WTC11 (cell line): ENCODE results near the gene CNGA4. TPM values are rescaled to one million over a fixed set of nuclear protein-coding genes. Genes with fewer than 3 reads are reported as not detected.

Experiments
- ATAC-seq: fragments of 200-7000 bp; cut with Tn5 transposase; 2 replicates; pipeline ENCODE4 v1.10.0; 2021; ENCODE audit warnings: mild to moderate bottlenecking, moderate library complexity
- CTCF ChIA-PET: fragments of 300-600 bp; sonication (Branson Sonifier 250); formaldehyde crosslinking; loops from one replicate; lab custom pipeline; 2021; ENCODE audit warnings: antibody characterized with exemption; lab: Charles Lee
- POLR2A ChIA-PET: fragments of 350-600 bp; sonication (Branson Sonifier 250); formaldehyde crosslinking; loops from one replicate; lab custom pipeline; 2021; ENCODE audit warnings: antibody characterized with exemption; lab: Charles Lee
- DNase-seq: peaks from one replicate; pipeline ENCODE4 v3.0.0; 2021; ENCODE audit warnings: low spot score
- H3K27ac Mint-ChIP-seq: 2 replicates; pipeline ENCODE4 v1.8.0; 2021; ENCODE audit warnings: mixed read lengths
- H3K27me3 Mint-ChIP-seq: 2 replicates; pipeline ENCODE4 v1.8.0; 2021; ENCODE audit warnings: low read depth, mild to moderate bottlenecking, moderate library complexity, mixed read lengths
- H3K36me3 Mint-ChIP-seq: 2 replicates; pipeline ENCODE4 v1.8.0; 2021; ENCODE audit warnings: mixed read lengths
- H3K4me1 Mint-ChIP-seq: 2 replicates; pipeline ENCODE4 v1.8.0; 2022; ENCODE audit warnings: mixed read lengths
- H3K4me3 Mint-ChIP-seq: 2 replicates; pipeline ENCODE4 v1.8.0; 2021; ENCODE audit warnings: mild to moderate bottlenecking, moderate library complexity, mixed read lengths
- H3K9me3 Mint-ChIP-seq: 2 replicates; pipeline ENCODE4 v1.8.0; 2021; ENCODE audit warnings: mixed read lengths
- ARID4B ChIP-seq: sonication (generic); formaldehyde crosslinking; IDR thresholded peaks from 2 replicates; pipeline ENCODE4 v1.8.0; 2023; ENCODE audit warnings: missing genetic modification reagents, mild to moderate bottlenecking, borderline replicate concordance
- CTCF ChIP-seq: fragments of 200-600 bp; IDR thresholded peaks from 2 replicates; pipeline ENCODE4 v1.8.0; 2022; ENCODE audit warnings: antibody characterized with exemption
- ERG ChIP-seq: fragments of 250-450 bp; sonication (Bioruptor Pico); IDR thresholded peaks from 2 replicates; pipeline ENCODE4 v1.8.0; 2021; ENCODE audit warnings: mild to moderate bottlenecking
- FOXP1 ChIP-seq: sonication (generic); formaldehyde crosslinking; IDR thresholded peaks from 2 replicates; pipeline ENCODE4 v1.8.0; 2022; ENCODE audit warnings: missing genetic modification reagents, mild to moderate bottlenecking, moderate library complexity, borderline replicate concordance
- GABPB1 ChIP-seq: sonication (generic); formaldehyde crosslinking; IDR thresholded peaks from 2 replicates; pipeline ENCODE4 v1.8.1; 2023; ENCODE audit warnings: mild to moderate bottlenecking, missing genetic modification reagents
- HMGA2 ChIP-seq: fragments of 250-450 bp; sonication (Bioruptor Pico); IDR thresholded peaks from 2 replicates; pipeline ENCODE4 v1.4.0; 2021; ENCODE audit warnings: mild to moderate bottlenecking, moderate library complexity
- MAX ChIP-seq: sonication (generic); formaldehyde crosslinking; IDR thresholded peaks from 2 replicates; pipeline ENCODE4 v1.8.0; 2022; ENCODE audit warnings: mild to moderate bottlenecking, missing genetic modification reagents
- MLX ChIP-seq: sonication (generic); formaldehyde crosslinking; IDR thresholded peaks from 2 replicates; pipeline ENCODE4 v1.8.1; 2023; ENCODE audit warnings: mild to moderate bottlenecking, missing genetic modification reagents, moderate library complexity
- NFYB ChIP-seq: sonication (generic); formaldehyde crosslinking; conservative IDR thresholded peaks from 2 replicates; pipeline ENCODE4 v1.8.0; 2022; ENCODE audit warnings: low read depth, missing genetic modification reagents
- NR2C2 ChIP-seq: sonication (generic); formaldehyde crosslinking; IDR thresholded peaks from 2 replicates; pipeline ENCODE4 v1.8.0; 2022; ENCODE audit warnings: mild to moderate bottlenecking, missing genetic modification reagents
- STAT6 ChIP-seq: sonication (generic); formaldehyde crosslinking; conservative IDR thresholded peaks from 2 replicates; pipeline ENCODE4 v1.8.1; 2023; ENCODE audit warnings: mild to moderate bottlenecking, low read depth, missing genetic modification reagents, moderate library complexity
- TEAD1 ChIP-seq: sonication (generic); formaldehyde crosslinking; IDR thresholded peaks from 2 replicates; pipeline ENCODE4 v1.8.0; 2022; ENCODE audit warnings: mild to moderate bottlenecking, missing genetic modification reagents
- TEAD4 ChIP-seq: sonication (generic); formaldehyde crosslinking; IDR thresholded peaks from 2 replicates; pipeline ENCODE4 v1.8.0; 2022; ENCODE audit warnings: mild to moderate bottlenecking, missing genetic modification reagents
- USF1 ChIP-seq: sonication (generic); formaldehyde crosslinking; IDR thresholded peaks from 2 replicates; pipeline ENCODE4 v1.8.0; 2022; ENCODE audit warnings: mild to moderate bottlenecking, missing genetic modification reagents
- ZNF317 ChIP-seq: sonication (generic); formaldehyde crosslinking; IDR thresholded peaks from 2 replicates; pipeline ENCODE4 v1.8.1; 2023; ENCODE audit warnings: low read depth, mild to moderate bottlenecking, moderate library complexity, missing genetic modification reagents, borderline replicate concordance
- ZNF532 ChIP-seq: fragments of 250-450 bp; sonication (Bioruptor Pico); IDR thresholded peaks from 2 replicates; pipeline ENCODE4 v1.9.0; 2021; ENCODE audit warnings: mild to moderate bottlenecking, borderline replicate concordance
- ZSCAN18 ChIP-seq: fragments of 250-450 bp; sonication (Bioruptor Pico); IDR thresholded peaks from 2 replicates; pipeline ENCODE4 v2.1.2; 2022; ENCODE audit warnings: mild to moderate bottlenecking, moderate library complexity
- total RNA-seq: library from RNA; stranded (reverse); gene quantifications from 3 replicates; pipeline ENCODE4 v1.2.3, GENCODE V29; 2021

Gene CNGA4
- total RNA-seq, 1 experiment from 2014 or later: 0.35 TPM

GRCh38 chr11:6263662-6264061 is 24.8 kb downstream of the CNGA4 start:
- ATAC-seq (no peak), DNase-seq (no peak)
- Mint-ChIP-seq H3K27ac (no peak overlapping the region), H3K4me1 (no peaks in the 10 kb centered on the region), H3K4me3 (no peak overlapping the region), H3K36me3 (no peaks in the 10 kb centered on the region), H3K9me3 (no peaks in the 10 kb centered on the region), H3K27me3 (peaks cover 2% of the 10 kb centered on the region)
- ChIA-PET POLR2A (interaction anchor here (0.7 kb wide), 1 partner anchor 84 kb away, joined by 5 read pairs; no protein-coding TSS in a partner anchor), CTCF (interaction anchor here (2.5 to 5.4 kb wide), 2 partner anchors 13 to 18 kb away, joined by 10 to 61 read pairs; no protein-coding TSS in a partner anchor)
- no peak for TF ChIP-seq ARID4B (CRISPR knock-in tag)
- no peak for TF ChIP-seq FOXP1 (CRISPR knock-in tag)
- no peak for TF ChIP-seq CTCF
- TF ChIP-seq MLX: no peak
- TF ChIP-seq GABPB1 (CRISPR knock-in tag): no peak
- no peak for TF ChIP-seq NFYB (CRISPR knock-in tag)
- no peak for TF ChIP-seq NR2C2 (CRISPR knock-in tag)
- TF ChIP-seq ZSCAN18 (CRISPR knock-in tag): no peak
- no peak for TF ChIP-seq USF1 (CRISPR knock-in tag)
- TF ChIP-seq ZNF532 (CRISPR knock-in tag): no peak
- TF ChIP-seq ERG (CRISPR knock-in tag): no peak
- no peak for TF ChIP-seq ZNF317 (CRISPR knock-in tag)
- no peak for TF ChIP-seq TEAD4 (CRISPR knock-in tag)
- no peak for TF ChIP-seq TEAD1
- no peak for TF ChIP-seq MAX
- no peak for TF ChIP-seq HMGA2 (CRISPR knock-in tag)
- no peak for TF ChIP-seq STAT6 (CRISPR knock-in tag)
